ENCODE measurements around the gene ZNF445.
"Not testable (repeated sequence)": the region's sequence is repeated elsewhere in the genome, so short reads cannot be mapped to it uniquely, and the experiment has no call there.

The ZNF445 gene

GRCh38 chr3:44482721-44483120 lies 5.3 kb upstream of the ZNF445 start:
- no peak overlapping the region for H3K4me3 ChIP-seq (ENCODE audit: low read depth, low read length)
- no peaks in the 10 kb centered on the region for H3K27me3 ChIP-seq
- no peaks in the 10 kb centered on the region for H3K9me3 ChIP-seq
- TF ChIP-seq CTCF (IDR thresholded peaks at IDR 0.05; ENCODE audit: low read depth, low read length): no peak
- no peak for DNase-seq
- no peaks in the 10 kb centered on the region for H3K36me3 ChIP-seq
- H3K4me1 ChIP-seq: no peaks in the 10 kb centered on the region

GRCh38 chr3:44478606-44479094 lies 1.2 kb upstream of the ZNF445 start:
- no peaks in the 10 kb centered on the region for H3K9me3 ChIP-seq
- H3K27me3 ChIP-seq: no peaks in the 10 kb centered on the region
- H3K4me3 ChIP-seq (ENCODE audit: low read depth, low read length): no peak overlapping the region
- DNase-seq: no peak
- no peaks in the 10 kb centered on the region for H3K36me3 ChIP-seq
- H3K4me1 ChIP-seq: no peaks in the 10 kb centered on the region
- TF ChIP-seq CTCF (IDR thresholded peaks at IDR 0.05; ENCODE audit: low read depth, low read length): no peak

GRCh38 chr3:44478055-44478468 lies 592 bp upstream of the ZNF445 start:
- no peak for TF ChIP-seq CTCF (IDR thresholded peaks at IDR 0.05; ENCODE audit: low read depth, low read length)
- H3K4me3 ChIP-seq (ENCODE audit: low read depth, low read length): peak overlapping the region; percentile 59
- no peaks in the 10 kb centered on the region for H3K9me3 ChIP-seq
- H3K27me3 ChIP-seq: no peaks in the 10 kb centered on the region
- DNase-seq: no peak
- H3K36me3 ChIP-seq: no peaks in the 10 kb centered on the region
- no peaks in the 10 kb centered on the region for H3K4me1 ChIP-seq

GRCh38 chr3:44476963-44477311 lies 533 bp downstream of the ZNF445 start:
- no peak for TF ChIP-seq CTCF (IDR thresholded peaks at IDR 0.05; ENCODE audit: low read depth, low read length)
- H3K36me3 ChIP-seq: no peaks in the 10 kb centered on the region
- no peaks in the 10 kb centered on the region for H3K4me1 ChIP-seq

GRCh38 chr3:44476181-44476611 lies 1.3 kb downstream of the ZNF445 start:
- no peak for DNase-seq
- no peaks in the 10 kb centered on the region for H3K36me3 ChIP-seq
- H3K4me3 ChIP-seq (ENCODE audit: low read depth, low read length): peak overlapping the region; percentile 74
- H3K27me3 ChIP-seq: no peaks in the 10 kb centered on the region
- no peaks in the 10 kb centered on the region for H3K9me3 ChIP-seq
- TF ChIP-seq CTCF (IDR thresholded peaks at IDR 0.05; ENCODE audit: low read depth, low read length): no peak
- H3K4me1 ChIP-seq: no peaks in the 10 kb centered on the region

More at GRCh38 chr3:44476963-44477311, 533 bp downstream of the ZNF445 start:
- Histone ChIP-seq H3K4me3 (ENCODE audit: low read depth, low read length) (peak overlapping the region; percentile 74), H3K9me3 (no peaks in the 10 kb centered on the region), H3K27me3 (no peaks in the 10 kb centered on the region)
- no peak for DNase-seq

- H3K4me1 ChIP-seq; DNase-seq; H3K4me3 ChIP-seq (ENCODE audit: low read depth, low read length); H3K36me3 ChIP-seq; H3K27me3 ChIP-seq; H3K9me3 ChIP-seq: not testable (repeated sequence)
These were observed 2.6 kb downstream of the ZNF445 start for GRCh38 chr3:44474886-44475285.

GRCh38 chr3:44470430-44470829 lies 7.0 kb downstream of the ZNF445 start:
- no peak for TF ChIP-seq CTCF (IDR thresholded peaks at IDR 0.05; ENCODE audit: low read depth, low read length)
- H3K36me3 ChIP-seq: no peaks in the 10 kb centered on the region; the same call in 1 of the 2 replicates

More at GRCh38 chr3:44470430-44470829, 7.0 kb downstream of the ZNF445 start:
- Histone ChIP-seq H3K4me1 (no peaks in the 10 kb centered on the region), H3K4me3 (ENCODE audit: low read depth, low read length) (no peak overlapping the region), H3K27me3 (no peaks in the 10 kb centered on the region), H3K9me3 (no peaks in the 10 kb centered on the region)
- no peak for DNase-seq

All from BE2C (cell line).